Upper lobe of left lung (tissue), 6 donors: ENCODE data around the gene HDGFL2. TPM values are rescaled to one million over a fixed set of nuclear protein-coding genes. Genes with fewer than 3 reads are reported as not detected.

Experiments
- ATAC-seq, 2 donors: fragments of 200-7000 bp; cut with Tn5 transposase; one replicate each; pipeline ENCODE4 v1.9.1; 2022; ENCODE audit warnings: mild to moderate bottlenecking in 2 of 2, moderate library complexity in 2 of 2; ENCODE audit not compliant: low FRiP score in 2 of 2
- DNase-seq, 2 donors: peaks; one replicate each; pipeline ENCODE4 v3.0.0-alpha.2; 2019 to 2020
- H3K27ac ChIP-seq, 4 donors: fragments of 200-600 bp; sonication (generic); one replicate each; pipeline ENCODE4 v1.5.1; 2016 to 2019
- H3K27me3 ChIP-seq, 4 donors: fragments of 200-600 bp; sonication (generic); one replicate each; pipeline ENCODE4 v1.5.1; 2017 to 2019
- H3K36me3 ChIP-seq, 4 donors: fragments of 200-600 bp; sonication (generic); one replicate each; pipeline ENCODE4 v1.5.1; 2016 to 2019
- H3K4me1 ChIP-seq, 4 donors: fragments of 200-600 bp; sonication (generic); one replicate each; pipeline ENCODE4 v1.5.1; 2018 to 2019
- H3K4me3 ChIP-seq, 4 donors: fragments of 200-600 bp; sonication (generic); one replicate each; pipeline ENCODE4 v1.5.1; 2017 to 2019; ENCODE audit warnings: mild to moderate bottlenecking in 2 of 4, moderate library complexity in 1 of 4
- H3K9me3 ChIP-seq, 4 donors: fragments of 200-600 bp; sonication (generic); one replicate each; pipeline ENCODE4 v1.5.1; 2018 to 2019
- CTCF ChIP-seq, 6 experiments: fragments of 450-650 bp in 4 of 6; fragments of 200-600 bp in 2 of 6; sonication (generic) in 2 of 6; IDR thresholded peaks; one replicate each; pipeline ENCODE4 v1.5.1; 2016 to 2019; ENCODE audit warnings: antibody characterized with exemption in 6 of 6
- EP300 ChIP-seq, 4 donors: sonication (generic); formaldehyde crosslinking; IDR thresholded peaks; one replicate each; pipeline ENCODE4 v1.5.1; 2017; ENCODE audit warnings: antibody characterized with exemption in 4 of 4, control low read depth in 2 of 4
- POLR2A ChIP-seq, 4 donors: fragments of 450-650 bp; IDR thresholded peaks; one replicate each; pipeline ENCODE4 v1.5.1; 2016 to 2017; ENCODE audit warnings: antibody characterized with exemption in 4 of 4, mild to moderate bottlenecking in 2 of 4
- POLR2AphosphoS5 ChIP-seq, 2 donors: sonication (generic); formaldehyde crosslinking; IDR thresholded peaks; one replicate each; pipeline ENCODE4 v1.5.1; 2017; ENCODE audit warnings: antibody characterized with exemption in 2 of 2
- WGBS, 2 donors: methylation state at CpG; one replicate each; pipeline ENCODE4 v1.1.5; 2017 to 2018; 5-methylcytosine and 5-hydroxymethylcytosine counted together
- total RNA-seq, 6 donors: library from RNA; depleted of rRNA in 4 of 6; stranded (reverse); fragments of >200 nt in 4 of 6; gene quantifications; one replicate each; pipeline versions ENCODE4 v1.1.0 to v1.2.1, GENCODE V29; 2016 to 2021
- donor health status: DM: no; HTN: no; CAD: no; lungs with moderate emphysema.
- donor health status: DM: no; HTN: yes; CAD: no; lungs with severe emphysema.

Gene HDGFL2
- total RNA-seq, 6 donors from 2014 or later: 23.9 to 71.2 (median 37.6) TPM

GRCh38 chr19:4456843-4457653, 15.0 kb upstream of the HDGFL2 start:
- ATAC-seq (peak in 1 of 2 donors; percentile 78), DNase-seq (peak in 1 of 2 donors; percentile 47)
- TF ChIP-seq POLR2A (IDR thresholded peaks at IDR 0.05) (no peak), CTCF (IDR thresholded peaks at IDR 0.05) (no peak), EP300 (IDR thresholded peaks at IDR 0.05) (no peak), POLR2AphosphoS5 (IDR thresholded peaks at IDR 0.05) (no peak)
- peaks cover 10 to 28% (median 23%) of the 10 kb centered on the region in 4 donors for H3K36me3 ChIP-seq
- H3K9me3 ChIP-seq: no peaks in the 10 kb centered on the region
- H3K4me1 ChIP-seq: peaks cover 14 to 25% (median 17%) of the 10 kb centered on the region in 4 donors
- H3K4me3 ChIP-seq: peak overlapping the region; percentile 62 to 97 (median 75)
- H3K27me3 ChIP-seq: no peaks in the 10 kb centered on the region
- WGBS, 2 donors: 3 to 7% methylated on average over 16 to 19 of the region's 53 CpGs
- H3K27ac ChIP-seq: peak overlapping the region; percentile 77 to 90 (median 90)

GRCh38 chr19:4457654-4458395, 14.3 kb upstream of the HDGFL2 start, which contains the start of gene UBXN6:
Gene UBXN6, minus strand, starts transcription at chr19:4457794. Its CDS starts 97 bp downstream, at chr19:4457697.
- 12 to 14% methylated on average over 48 to 51 of the region's 52 CpGs for WGBS, 2 donors
- peak within 1 kb of the TSS; percentile 77 to 90 (median 90) for H3K27ac ChIP-seq
- peak; percentile 95 to 96 for ATAC-seq

GRCh38 chr19:4464815-4465581, 7.1 kb upstream of the HDGFL2 start:
- Histone ChIP-seq H3K4me3 (no peak overlapping the region), H3K36me3 (no peaks in the 10 kb centered on the region), H3K9me3 (no peaks in the 10 kb centered on the region), H3K4me1 (no peaks in the 10 kb centered on the region), H3K27me3 (no peaks in the 10 kb centered on the region), H3K27ac (no peak overlapping the region)
- 80 to 86% methylated on average over 8 of the region's 8 CpGs for WGBS, 2 donors
- no peak for DNase-seq
- TF ChIP-seq EP300 (IDR thresholded peaks at IDR 0.05) (no peak), CTCF (IDR thresholded peaks at IDR 0.05) (no peak), POLR2A (IDR thresholded peaks at IDR 0.05) (no peak), POLR2AphosphoS5 (IDR thresholded peaks at IDR 0.05) (no peak)
- no peak for ATAC-seq

More at GRCh38 chr19:4457654-4458395, 14.3 kb upstream of the HDGFL2 start, which contains the start of gene UBXN6:
- H3K27me3 ChIP-seq: no peaks in the 10 kb centered on the region
- no peaks in the 10 kb centered on the region for H3K9me3 ChIP-seq
- H3K4me3 ChIP-seq: peak within 1 kb of the TSS; percentile 62 to 97 (median 75)
- DNase-seq: peak; percentile 96 to 100
- peaks cover 4 to 20% (median 15%) of the 10 kb centered on the region in 4 donors for H3K36me3 ChIP-seq
- H3K4me1 ChIP-seq: peaks cover 14 to 25% (median 17%) of the 10 kb centered on the region in 4 donors
- peak in 1 of 4 donors; percentile 49 for TF ChIP-seq POLR2A (IDR thresholded peaks at IDR 0.05)
- no peak for TF ChIP-seq EP300 (IDR thresholded peaks at IDR 0.05)
- peak in 2 of 6 experiments; percentile 23 to 45 for TF ChIP-seq CTCF (IDR thresholded peaks at IDR 0.05)
- peak; percentile 32 to 65 for TF ChIP-seq POLR2AphosphoS5 (IDR thresholded peaks at IDR 0.05)

GRCh38 chr19:4467835-4468234, 4.3 kb upstream of the HDGFL2 start:
- Histone ChIP-seq H3K36me3 (no peaks in the 10 kb centered on the region), H3K9me3 (no peaks in the 10 kb centered on the region), H3K4me1 (peaks cover 3 to 10% (median 5%) of the 10 kb centered on the region in 4 donors), H3K27ac (no peak overlapping the region), H3K27me3 (no peaks in the 10 kb centered on the region), H3K4me3 (no peak overlapping the region)
- WGBS, 2 donors: 86 to 91% methylated on average over 3 of the region's 3 CpGs
- DNase-seq: no peak
- TF ChIP-seq EP300 (IDR thresholded peaks at IDR 0.05): no peak
- no peak for TF ChIP-seq POLR2AphosphoS5 (IDR thresholded peaks at IDR 0.05)
- TF ChIP-seq POLR2A (IDR thresholded peaks at IDR 0.05): no peak
- no peak for TF ChIP-seq CTCF (IDR thresholded peaks at IDR 0.05)
- ATAC-seq: no peak
